ENCODE measurements around the gene TSC22D3. TPM values are rescaled to one million over a fixed set of nuclear protein-coding genes. Genes with fewer than 3 reads are reported as not detected.

TSC22D3 gene
- total RNA-seq, 2 experiments from 2014 or later = 29.3 to 35.6 TPM

DNA sequence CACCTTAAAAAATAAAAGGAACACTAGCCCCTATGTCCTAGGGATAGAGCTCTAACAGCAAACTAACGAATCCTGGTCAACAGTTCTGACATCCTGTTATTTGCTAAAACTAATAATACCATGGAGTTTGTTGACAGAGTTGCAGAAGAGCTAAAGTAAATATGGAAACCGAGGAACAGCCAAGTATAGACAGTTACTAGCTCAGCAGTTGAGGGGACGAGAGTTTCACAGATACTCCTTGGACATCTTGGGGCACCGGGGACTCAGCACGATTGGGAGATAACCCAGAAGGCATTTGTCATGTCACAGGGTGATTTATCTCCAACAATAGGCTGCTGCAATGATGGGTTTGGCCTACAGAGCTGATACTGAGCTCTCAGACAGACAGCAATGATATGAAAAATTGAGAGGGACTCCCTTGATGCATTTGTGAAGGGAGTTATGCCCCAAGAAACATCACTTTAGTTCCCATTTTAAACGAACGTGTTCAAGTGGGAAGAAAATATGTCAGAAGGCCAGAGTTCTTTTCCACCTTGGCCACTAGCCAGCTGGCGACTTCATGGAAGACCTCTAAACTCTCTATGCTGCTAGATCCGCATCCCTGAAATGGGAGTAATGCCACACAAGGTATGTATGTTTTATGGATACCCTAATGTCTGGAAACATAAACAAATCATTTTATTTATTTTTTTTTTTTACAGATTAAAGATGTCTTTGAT lies 48.6 kb downstream of the TSC22D3 start:
- POLR2A ChIA-PET = no interaction called here
- CTCF ChIA-PET (ENCODE audit: unreplicated experiment) = no interaction called here
- no peaks in the 10 kb centered on the region for H3K9me3 ChIP-seq (ENCODE audit: low read length)

DNA sequence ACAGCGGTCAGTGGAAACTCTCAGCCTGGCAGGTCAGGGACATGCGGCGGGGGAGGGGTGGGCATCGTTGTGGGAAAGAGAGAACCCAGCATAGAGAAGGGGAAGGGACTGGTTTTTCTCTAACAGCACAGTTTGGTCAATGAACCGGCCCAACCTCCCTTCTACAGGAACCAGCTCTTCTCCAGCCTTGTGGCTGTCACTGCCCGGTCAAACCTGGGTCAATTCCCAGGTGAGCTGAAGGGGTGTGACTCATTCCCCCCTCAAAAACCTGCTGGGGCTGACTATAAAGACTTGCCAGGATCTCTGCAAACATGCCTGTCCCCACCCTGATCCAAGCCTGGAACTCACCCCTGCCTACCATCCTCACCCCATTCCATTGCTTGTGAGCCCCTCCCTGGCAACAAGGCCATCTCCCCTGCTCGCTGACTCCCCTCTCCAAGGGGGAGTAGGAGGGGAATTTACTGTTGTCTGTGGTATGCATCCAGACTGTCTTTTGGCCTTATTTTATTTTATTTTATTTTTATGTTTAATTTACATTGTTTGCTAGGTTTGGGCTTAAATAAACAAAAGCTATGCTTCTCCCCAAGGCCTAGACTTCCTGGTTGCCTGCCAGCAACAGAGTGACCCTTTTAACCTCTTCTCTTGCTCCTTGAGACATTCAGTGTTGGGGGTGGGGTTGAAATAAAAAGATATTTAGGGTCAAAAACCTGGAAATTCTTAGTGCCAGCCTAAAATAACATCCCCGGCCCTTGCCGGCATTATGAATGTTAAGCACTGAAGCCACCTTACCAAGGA lies 49.6 kb downstream of the TSC22D3 start:
- H3K9me2 ChIP-seq (ENCODE audit: insufficient read depth, low read length) = no peaks in the 10 kb centered on the region
- H3K36me3 ChIP-seq (ENCODE audit: insufficient read depth, low read length) = no peaks in the 10 kb centered on the region
- no peaks in the 10 kb centered on the region for H4K20me1 ChIP-seq (ENCODE audit: insufficient read depth, low read length)
- no peak for TF ChIP-seq EZH2phosphoT487 (IDR thresholded peaks at IDR 0.05; ENCODE audit: borderline replicate concordance, low read depth, low read length)
- TF ChIP-seq, protein P1, sequence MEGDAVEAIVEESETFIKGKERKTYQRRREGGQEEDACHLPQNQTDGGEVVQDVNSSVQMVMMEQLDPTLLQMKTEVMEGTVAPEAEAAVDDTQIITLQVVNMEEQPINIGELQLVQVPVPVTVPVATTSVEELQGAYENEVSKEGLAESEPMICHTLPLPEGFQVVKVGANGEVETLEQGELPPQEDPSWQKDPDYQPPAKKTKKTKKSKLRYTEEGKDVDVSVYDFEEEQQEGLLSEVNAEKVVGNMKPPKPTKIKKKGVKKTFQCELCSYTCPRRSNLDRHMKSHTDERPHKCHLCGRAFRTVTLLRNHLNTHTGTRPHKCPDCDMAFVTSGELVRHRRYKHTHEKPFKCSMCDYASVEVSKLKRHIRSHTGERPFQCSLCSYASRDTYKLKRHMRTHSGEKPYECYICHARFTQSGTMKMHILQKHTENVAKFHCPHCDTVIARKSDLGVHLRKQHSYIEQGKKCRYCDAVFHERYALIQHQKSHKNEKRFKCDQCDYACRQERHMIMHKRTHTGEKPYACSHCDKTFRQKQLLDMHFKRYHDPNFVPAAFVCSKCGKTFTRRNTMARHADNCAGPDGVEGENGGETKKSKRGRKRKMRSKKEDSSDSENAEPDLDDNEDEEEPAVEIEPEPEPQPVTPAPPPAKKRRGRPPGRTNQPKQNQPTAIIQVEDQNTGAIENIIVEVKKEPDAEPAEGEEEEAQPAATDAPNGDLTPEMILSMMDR (conservative IDR thresholded peaks at IDR 0.05; ENCODE audit: low read length) = no peak
- BruUV-seq (replicated peaks) = no TSS peak
- peaks cover 18% of the 10 kb centered on the region for H3K4me1 ChIP-seq (ENCODE audit: insufficient read depth, low read length, poor library complexity, severe bottlenecking)
- intact Hi-C loops (cut with micrococcal nuclease; ENCODE audit: unreplicated experiment) = no loop called here
- no peak overlapping the region for H3K4me2 ChIP-seq (ENCODE audit: low read length)
- ChIA-PET CTCF (ENCODE audit: unreplicated experiment) (no interaction called here), POLR2A (no interaction called here)
- H3K4me3 ChIP-seq (ENCODE audit: low read depth, low read length, poor library complexity, severe bottlenecking) = no peak overlapping the region
- DNase-seq (ENCODE audit: low spot score) = no peak
- H2AFZ ChIP-seq (ENCODE audit: low read length) = no peak overlapping the region
- no peaks in the 10 kb centered on the region for H3K79me2 ChIP-seq (ENCODE audit: insufficient read depth, low read depth, low read length)
- H3K9me3 ChIP-seq (ENCODE audit: low read length) = no peaks in the 10 kb centered on the region
- no peak overlapping the region for H3K27ac ChIP-seq (ENCODE audit: low read depth, low read length, poor library complexity, severe bottlenecking)

More for the DNA sequence above, 48.6 kb downstream of the TSC22D3 start:
- H3K4me1 ChIP-seq (ENCODE audit: insufficient read depth, low read length, poor library complexity, severe bottlenecking) = peaks cover 7% of the 10 kb centered on the region
- no peaks in the 10 kb centered on the region for H3K36me3 ChIP-seq (ENCODE audit: insufficient read depth, low read length)
- H2AFZ ChIP-seq (ENCODE audit: low read length) = no peak overlapping the region
- H3K79me2 ChIP-seq (ENCODE audit: insufficient read depth, low read depth, low read length) = no peaks in the 10 kb centered on the region
- H4K20me1 ChIP-seq (ENCODE audit: insufficient read depth, low read length) = no peaks in the 10 kb centered on the region
- H3K9me2 ChIP-seq (ENCODE audit: insufficient read depth, low read length) = no peaks in the 10 kb centered on the region
- H3K4me2 ChIP-seq (ENCODE audit: low read length) = no peak overlapping the region
- DNase-seq (ENCODE audit: low spot score) = no peak
- no peak overlapping the region for H3K27ac ChIP-seq (ENCODE audit: low read depth, low read length, poor library complexity, severe bottlenecking)
- no peak overlapping the region for H3K4me3 ChIP-seq (ENCODE audit: low read depth, low read length, poor library complexity, severe bottlenecking)
- BruUV-seq (replicated peaks) = no TSS peak
- TF ChIP-seq, protein P1 (conservative IDR thresholded peaks at IDR 0.05; ENCODE audit: low read length) = no peak
- TF ChIP-seq EZH2phosphoT487 (IDR thresholded peaks at IDR 0.05; ENCODE audit: borderline replicate concordance, low read depth, low read length) = no peak
- intact Hi-C loops (cut with micrococcal nuclease; ENCODE audit: unreplicated experiment) = no loop called here

DNA sequence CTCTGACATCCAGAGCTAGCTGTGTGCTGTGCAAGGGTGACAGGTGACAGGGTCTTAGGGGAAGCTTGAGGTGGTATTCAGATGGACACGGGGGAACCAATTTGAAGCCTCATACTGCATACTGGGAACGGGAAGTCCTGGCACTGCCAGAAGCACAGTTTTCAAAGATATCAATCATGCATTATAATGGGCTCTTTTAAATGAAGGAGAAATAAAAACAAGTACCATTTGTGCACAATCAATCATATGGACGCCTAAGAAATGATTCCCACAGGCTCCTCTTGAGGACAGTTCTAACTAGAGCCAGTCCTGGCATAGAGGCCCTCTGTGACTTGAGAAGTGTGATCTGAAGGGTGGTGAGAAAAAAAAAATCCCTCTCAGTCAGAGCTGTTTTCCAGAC lies 50.9 kb downstream of the TSC22D3 start:
- no peak overlapping the region for H3K4me2 ChIP-seq (ENCODE audit: low read length)
- H2AFZ ChIP-seq (ENCODE audit: low read length) = no peak overlapping the region
- no peak for DNase-seq (ENCODE audit: low spot score)
- no TSS peak for BruUV-seq (replicated peaks)
- H3K9me3 ChIP-seq (ENCODE audit: low read length) = no peaks in the 10 kb centered on the region
- ChIA-PET CTCF (ENCODE audit: unreplicated experiment) (no interaction called here), POLR2A (no interaction called here)
- H3K36me3 ChIP-seq (ENCODE audit: insufficient read depth, low read length) = no peaks in the 10 kb centered on the region
- TF ChIP-seq, protein P1 (conservative IDR thresholded peaks at IDR 0.05; ENCODE audit: low read length) = no peak
- TF ChIP-seq EZH2phosphoT487 (IDR thresholded peaks at IDR 0.05; ENCODE audit: borderline replicate concordance, low read depth, low read length) = no peak
- no peak overlapping the region for H3K4me3 ChIP-seq (ENCODE audit: low read depth, low read length, poor library complexity, severe bottlenecking)
- H3K4me1 ChIP-seq (ENCODE audit: insufficient read depth, low read length, poor library complexity, severe bottlenecking) = peaks cover 22% of the 10 kb centered on the region
- intact Hi-C loops (cut with micrococcal nuclease; ENCODE audit: unreplicated experiment) = no loop called here
- H3K79me2 ChIP-seq (ENCODE audit: insufficient read depth, low read depth, low read length) = no peaks in the 10 kb centered on the region
- H3K9me2 ChIP-seq (ENCODE audit: insufficient read depth, low read length) = no peaks in the 10 kb centered on the region
- no peaks in the 10 kb centered on the region for H4K20me1 ChIP-seq (ENCODE audit: insufficient read depth, low read length)
- H3K27ac ChIP-seq (ENCODE audit: low read depth, low read length, poor library complexity, severe bottlenecking) = no peak overlapping the region
